GM18861 (cell line): ENCODE results near the gene LRRC1.
"Not testable (repeated sequence)": the region's sequence is repeated elsewhere in the genome, so short reads cannot be mapped to it uniquely, and the experiment has no call there.

Experiments used
- ATAC-seq: cut with Tn5 transposase; IDR thresholded peaks from one replicate; pipeline ENCODE4 v1.9.1; 2021; ENCODE audit not compliant: unreplicated experiment

LRRC1 gene

DNA sequence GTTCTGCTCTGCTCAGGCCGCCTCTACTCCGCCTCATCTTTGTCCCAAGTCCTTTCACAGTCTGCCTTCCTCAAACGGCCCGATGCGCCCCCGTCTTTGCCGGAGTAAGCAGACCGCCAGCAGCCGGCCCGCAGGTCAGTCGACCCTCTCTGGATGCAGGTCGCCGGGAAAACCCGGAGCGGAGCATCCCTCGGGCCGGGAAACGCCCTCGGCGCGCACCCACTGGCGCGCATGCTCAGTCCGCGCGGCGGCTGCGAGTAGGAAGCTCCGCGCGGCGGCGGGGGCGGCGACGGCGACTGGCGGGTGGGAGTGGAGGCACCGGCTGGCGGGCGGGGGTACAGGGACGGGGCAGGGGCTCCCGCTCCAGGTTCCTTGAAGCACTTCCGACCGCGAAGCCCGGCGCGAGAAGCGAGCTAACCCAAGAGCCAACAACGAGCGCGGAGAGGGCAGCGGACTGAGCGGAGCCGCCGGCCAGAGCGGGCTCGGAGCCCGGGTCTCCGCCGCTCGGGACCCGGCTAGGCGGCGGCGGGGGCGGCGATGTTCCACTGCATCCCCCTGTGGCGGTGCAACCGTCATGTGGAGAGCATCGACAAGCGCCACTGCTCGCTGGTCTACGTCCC lies at the start of gene LRRC1:
Gene LRRC1, plus strand, starts transcription at position 286 of the 620 bp plus-strand sequence. Its CDS starts 252 bp downstream, at position 538.
- ATAC-seq: peak; percentile 50

DNA sequence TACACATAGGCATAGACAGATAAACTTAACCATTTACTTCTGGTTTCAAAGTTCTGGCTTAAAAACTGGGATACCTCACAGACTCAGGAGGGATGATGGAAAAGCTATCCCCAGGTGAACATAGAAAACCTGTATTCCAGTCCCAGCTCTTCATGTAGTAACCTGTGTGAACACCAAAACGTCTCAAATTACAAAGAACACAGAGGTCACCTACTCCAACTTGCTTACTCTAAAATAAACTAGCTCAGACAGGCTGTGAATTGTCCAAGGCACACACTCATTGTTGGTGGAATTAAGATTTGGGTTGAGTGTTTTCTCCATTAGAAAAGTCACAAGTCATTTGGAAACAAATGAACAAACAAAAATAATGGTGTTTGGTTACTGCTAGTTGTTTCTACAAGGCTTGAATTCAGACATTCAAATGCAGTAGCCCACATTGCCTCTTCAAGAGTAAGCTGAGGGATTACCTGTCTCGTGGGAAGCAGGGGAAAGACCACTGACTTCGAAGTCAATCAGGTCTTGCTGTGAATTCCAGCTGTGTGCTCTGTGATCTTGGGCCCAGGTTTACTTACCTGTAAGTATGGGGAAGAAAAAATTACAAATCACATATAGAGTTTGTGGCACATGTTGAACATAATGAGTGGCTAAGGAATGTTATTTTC lies 48.2 kb upstream of the LRRC1 start:
- ATAC-seq: no peak

DNA sequence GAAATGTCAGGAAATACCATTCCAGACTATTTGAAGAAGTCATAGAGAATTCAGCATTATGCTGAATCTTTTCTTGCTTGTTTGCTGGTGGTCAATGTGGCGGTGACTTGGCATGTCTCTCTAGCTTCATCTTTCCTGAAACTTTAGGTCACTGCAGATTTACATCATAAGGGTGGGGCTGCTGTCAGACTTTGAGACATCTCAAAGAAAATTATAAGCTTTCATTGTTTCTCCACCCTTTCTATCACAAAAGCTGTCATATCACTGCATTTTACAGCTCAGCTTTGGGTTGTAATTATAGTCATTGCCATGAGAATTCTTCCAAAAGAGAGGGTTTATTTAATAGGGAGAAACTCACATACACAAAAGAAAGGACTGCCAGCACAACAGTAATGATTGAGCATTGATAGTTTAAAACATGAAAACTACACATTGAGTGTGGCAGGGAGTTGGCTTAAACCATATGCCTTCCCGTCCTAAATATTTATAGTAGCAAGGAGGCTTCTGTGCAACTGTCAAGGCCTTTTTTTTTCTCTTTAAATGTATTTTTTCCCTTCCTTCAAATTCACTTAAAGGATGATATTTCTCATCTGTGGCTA lies 44.7 kb upstream of the LRRC1 start:
- no peak for ATAC-seq

DNA sequence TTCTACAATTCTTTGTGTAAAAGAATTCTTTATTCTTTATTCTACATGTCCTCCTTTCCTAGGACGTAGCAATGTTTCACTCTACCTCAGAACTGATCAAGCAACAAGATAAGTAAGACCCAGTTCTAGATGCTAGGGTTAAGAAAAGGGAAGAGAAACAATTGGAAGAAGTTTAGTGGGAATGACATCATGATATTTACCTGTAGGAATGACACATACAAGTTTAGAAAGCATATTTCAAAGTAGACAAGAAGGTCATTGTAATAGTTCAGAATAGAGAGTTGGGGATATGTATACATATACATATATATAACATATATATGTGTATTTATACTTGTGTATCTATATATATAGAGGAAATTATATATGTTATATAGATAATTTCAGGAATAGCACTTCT lies 43.4 kb upstream of the LRRC1 start:
- no peak for ATAC-seq

DNA sequence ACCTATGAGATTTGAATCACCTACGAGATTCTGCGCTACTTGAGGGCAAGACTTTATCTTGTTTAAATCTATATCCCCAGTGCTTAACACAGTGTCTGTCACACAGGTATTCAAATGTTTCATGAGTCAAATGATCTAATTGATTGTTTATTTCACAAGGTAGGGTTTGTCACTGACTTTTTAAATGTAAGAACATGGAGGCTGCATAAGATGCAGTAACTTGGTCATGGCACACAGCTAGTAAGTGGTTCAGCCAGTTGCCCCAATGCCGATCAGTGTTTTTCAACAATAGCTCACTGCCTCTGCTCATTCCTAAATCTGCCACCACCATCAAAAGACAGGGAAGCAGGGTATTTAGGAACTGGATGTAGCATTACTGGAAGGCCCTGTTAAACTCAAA lies 42.4 kb upstream of the LRRC1 start:
- ATAC-seq: no peak

DNA sequence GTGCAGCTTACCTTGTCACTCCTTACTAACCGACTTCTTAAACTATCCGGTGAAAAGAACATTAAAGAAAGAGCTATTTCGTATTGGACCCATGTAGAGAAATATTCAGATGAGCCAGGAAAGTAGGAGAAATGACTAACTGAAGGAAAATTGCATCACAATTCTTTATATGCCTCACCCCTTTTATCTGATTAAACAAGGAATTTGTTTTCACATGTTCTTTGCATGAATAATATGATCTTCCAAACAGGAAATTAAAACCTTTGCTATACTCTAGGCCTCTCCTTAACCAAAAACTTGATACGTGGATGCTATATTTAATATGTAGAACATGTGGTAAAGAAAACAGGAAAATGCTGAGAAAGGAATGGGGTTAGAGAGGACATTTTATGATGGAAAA lies 41.9 kb upstream of the LRRC1 start:
- no peak for ATAC-seq

DNA sequence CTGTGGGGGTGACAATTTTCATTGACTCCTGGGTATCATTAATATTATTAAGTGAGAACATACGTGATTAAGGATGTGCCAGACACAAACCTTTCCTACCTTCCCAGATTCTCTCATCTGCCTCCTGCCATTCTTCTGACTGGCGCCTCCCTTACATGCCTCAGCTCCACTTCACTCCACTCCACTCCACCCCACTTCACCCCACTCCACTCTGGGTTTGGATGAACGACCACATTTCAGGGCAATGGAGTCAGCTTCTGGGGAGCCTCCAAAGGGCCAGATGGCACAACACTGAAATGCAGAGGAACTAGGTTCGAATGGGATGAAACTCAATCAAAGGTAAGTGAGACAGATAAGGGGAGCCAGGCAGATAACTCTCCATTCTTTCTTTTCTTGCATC lies 40.5 kb upstream of the LRRC1 start:
- no peak for ATAC-seq

DNA sequence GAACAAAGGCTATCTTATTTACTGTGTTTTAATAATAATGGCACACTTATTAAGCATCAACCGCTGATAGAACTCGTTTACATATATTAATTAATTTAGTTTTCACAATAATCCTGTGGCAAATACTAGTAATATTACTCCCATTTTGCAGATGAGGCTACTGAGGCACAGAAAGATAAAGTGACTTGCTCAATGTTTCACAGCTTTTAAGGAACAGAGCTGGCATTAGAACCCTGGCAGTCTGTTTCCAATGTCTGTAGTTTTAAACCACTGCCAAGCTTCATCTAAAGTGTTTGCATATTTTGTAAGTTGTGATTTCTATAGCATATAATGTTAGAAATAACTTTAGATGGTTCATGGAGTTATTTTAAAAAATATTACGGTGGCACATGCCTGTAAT lies 38.4 kb upstream of the LRRC1 start:
- no peak for ATAC-seq

DNA sequence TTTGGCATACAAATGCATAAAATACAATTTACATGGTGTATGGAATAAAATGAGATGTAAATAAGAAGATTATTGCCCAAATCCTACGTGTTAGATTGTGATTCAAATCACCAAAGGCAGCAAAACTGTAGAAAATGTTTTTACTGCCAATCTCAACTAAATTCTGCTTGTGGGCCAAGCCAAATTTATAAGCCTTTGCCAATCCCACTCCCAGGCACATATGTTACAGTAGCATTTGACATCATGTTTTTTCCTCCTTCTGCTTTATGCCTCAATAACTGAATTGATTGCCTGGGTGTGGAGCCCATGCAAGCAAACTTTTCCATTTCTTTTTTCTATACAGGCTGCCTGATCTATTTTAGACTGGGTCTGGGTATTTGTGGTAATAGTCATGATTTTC lies 36.3 kb upstream of the LRRC1 start:
- no peak for ATAC-seq

DNA sequence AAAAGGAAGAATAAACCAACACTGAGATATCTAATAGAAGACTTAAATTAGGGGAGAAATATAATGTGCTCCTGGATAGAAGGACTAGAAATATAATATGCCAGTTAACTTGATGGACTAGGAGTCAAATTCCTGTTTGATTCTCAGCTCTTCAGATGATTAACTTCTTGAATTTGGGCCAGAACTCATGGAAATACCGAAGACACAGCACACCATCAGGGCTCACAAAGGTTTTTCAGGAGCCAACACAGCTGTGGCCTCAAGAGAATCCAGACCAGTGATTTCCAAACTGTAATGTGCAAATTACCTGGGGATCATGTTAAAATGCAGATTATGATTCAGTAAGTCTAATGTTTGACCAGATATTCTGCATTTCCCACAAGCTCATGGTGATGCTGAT lies 33.8 kb upstream of the LRRC1 start:
- ATAC-seq: no peak

DNA sequence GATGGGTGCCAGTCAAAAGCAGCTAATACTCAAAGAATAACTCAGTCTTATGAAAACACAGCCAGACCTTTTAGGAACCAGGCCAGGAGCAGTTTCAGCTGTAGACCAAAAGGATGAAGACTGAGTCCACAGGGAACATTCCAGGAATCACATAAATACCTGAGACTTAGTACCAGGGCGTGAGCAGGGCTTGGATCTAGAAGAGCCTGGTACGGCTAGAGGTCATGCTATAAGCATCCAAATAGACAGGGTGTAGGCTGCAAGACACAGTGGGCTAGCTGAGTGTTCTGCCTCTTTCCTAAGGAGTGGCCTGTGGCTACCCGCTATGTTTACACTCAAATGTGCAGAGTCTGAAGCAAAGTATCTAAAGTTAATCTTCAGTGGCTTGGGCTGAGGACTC lies 29.5 kb upstream of the LRRC1 start:
- no peak for ATAC-seq

DNA sequence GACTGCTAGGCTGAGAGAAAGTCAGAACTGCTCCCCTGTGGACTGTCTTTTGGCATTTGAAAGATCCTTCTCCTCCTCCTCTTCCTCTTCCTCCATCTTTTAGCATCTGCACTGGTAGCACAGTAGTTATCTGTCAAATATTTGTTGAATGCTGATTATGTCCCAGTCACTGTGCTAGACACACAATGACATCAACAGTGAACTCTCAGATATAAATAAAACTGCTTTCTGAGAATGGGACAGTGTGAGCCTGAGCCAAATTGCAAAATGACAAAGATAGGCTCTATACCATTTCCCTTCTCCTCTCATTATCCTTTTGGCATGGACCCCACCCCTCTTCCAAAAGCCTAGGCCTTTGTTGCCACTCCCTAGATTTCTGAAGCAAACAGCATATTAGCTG lies 27.9 kb upstream of the LRRC1 start:
- no peak for ATAC-seq

DNA sequence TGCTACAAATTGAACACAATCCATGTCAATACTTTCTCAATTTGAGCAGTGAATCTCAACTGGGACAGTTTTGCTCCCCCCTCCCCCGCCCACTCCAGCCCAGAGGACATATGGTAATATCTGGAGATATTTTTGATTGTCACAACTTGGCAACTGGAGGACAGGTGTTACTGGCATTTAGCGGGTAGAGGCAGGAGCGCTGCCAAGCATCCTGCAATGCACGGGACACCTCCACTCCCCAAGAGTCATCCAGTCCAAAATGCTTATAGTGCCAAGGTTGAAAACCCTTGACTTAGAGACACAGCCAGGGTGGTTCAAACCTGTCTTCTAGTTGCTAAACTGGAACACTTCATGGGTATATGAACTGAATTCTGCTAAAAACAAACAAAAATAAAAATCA lies 26.9 kb upstream of the LRRC1 start:
- ATAC-seq: no peak

DNA sequence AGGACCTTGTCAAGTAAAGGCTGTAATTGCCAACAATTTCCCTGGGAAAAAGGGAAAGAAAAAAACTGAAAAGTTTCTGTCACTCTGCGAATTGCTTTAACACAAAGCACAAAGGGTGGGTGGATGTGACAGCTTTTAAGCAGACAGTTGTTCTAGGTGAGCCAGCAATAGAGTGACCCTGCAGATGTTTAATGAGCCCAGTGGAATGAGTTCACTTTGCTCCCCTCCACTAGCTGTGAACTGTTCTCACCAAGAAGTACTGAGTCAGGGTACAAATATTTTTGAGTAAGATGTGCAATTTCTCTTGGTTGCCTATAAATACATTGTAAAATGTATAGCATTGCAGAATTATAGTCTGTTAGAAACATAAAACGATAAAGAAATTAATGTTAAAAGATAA lies 26.2 kb upstream of the LRRC1 start:
- no peak for ATAC-seq

DNA sequence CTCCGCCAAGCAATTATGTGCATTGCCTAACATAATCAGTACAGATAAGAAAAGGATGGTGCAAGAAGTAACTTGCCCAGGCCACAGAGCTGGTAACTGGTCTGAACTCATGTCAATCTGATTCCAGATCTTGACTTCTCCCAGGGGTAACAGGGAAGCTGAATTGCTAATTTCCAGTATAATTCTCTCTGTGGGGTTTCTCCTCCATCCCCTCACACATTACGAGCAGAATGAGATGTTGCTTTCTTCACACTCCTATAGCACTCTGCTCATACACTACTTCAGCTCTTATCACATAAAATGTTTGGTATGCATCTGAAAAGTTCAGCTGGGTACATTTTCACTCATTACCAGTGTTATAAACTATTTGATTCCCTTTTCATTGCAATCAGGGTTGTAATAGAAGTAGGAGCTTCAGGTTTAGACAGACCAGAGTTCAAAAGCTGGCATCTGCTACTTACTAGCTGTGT lies 24.0 kb upstream of the LRRC1 start:
- no peak for ATAC-seq

DNA sequence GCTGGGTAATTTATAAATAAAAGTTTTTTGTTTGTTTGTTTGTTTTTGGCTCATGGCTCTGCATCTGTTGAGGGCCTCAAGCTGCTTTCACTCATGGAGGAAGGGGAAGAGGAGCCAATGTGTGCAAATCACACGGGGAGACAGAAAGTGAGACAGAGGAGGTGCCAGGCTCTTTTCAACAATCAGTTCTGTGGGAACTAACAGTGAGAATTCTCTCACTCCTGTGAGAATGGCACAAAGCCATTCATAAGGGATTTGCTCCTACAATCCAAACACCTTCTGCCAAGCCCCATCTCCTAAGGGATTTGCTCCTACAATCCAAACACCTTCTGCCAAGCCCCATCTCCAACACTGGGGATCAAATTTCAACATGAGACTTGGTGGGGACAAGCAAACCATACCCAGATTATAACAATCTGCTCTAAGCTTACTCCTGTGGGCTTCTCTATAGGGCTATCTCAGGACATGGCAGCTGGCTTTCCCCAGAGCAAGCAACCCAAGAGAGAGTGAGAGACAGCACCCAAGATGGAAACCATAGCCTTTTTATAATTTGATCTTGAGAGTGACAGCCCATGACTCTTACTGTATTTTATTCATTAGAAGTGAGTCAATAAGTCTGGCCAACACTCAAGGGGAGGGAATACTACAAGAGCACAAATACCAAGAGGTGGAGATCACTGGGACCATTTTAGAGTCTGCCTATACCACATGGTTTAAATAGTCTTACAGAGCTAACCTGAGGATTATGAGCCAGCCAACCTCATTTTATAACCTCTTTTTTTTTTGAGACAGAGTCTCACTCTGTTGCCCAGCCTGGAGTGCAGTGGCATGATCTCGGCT lies 22.8 kb upstream of the LRRC1 start:
- no peak for ATAC-seq

DNA sequence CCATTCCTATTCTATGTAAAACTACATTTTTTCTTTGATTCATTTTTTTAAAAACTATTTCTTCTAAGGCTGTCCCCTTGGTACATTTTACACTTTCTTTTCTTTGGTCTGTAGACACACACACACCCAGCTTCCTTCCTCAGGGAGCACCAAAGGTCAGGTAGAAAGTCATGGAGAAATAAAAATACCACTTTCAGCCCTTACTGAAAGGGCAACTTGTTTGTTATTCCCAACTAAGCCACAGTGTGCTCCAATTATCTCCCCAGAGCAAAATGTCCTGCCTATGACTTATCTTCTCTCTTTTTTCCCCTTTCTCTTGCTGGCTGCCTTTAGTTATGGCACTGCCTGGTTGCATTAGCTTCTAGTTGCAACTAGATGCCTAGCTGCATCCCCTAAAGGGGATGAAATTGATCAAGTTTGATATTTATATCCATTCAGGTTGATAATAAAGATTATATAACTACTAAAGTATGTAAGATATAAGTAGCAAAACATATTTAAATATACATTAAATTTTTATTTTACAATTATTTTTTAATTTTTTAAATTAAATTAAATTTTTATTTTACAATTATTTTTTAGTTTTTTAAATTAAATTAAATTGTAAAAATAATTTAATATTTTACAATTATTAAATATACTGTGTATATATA lies 21.6 kb upstream of the LRRC1 start:
- ATAC-seq: no peak

DNA sequence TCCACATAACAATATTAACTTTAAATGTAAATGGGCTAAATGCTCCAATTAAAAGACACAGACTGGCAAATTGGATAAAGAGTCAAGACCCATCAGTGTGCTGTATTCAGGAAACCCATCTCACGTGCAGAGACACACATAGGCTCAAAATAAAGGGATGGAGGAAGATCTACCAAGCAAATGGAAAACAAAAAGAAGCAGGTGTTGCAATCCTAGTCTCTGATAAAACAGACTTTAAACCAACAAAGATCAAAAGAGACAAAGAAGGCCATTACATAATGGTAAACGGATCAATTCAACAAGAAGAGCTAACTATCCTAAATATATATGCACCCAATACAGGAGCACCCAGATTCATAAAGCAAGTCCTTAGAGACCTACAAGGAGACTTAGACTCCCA lies 18.7 kb upstream of the LRRC1 start:
- not testable (repeated sequence) for ATAC-seq

DNA sequence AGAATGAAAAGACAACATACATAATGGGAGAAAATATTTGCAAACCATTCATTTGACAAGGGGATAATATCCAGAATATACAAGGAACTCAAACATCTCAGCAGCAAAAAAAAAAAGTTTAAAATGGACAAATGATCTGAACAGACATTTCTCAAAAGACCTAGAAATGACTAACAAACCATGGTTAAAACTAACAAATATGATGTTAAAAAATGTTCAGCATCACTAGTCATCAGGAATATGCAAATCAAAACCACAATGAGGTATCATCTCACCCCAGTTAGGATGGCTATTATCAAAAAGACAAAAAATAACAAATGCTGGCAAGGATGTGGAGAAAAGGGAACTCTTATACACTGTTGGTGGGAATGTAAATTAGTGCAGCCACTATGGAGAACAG lies 9.8 kb upstream of the LRRC1 start:
- ATAC-seq: not testable (repeated sequence)

DNA sequence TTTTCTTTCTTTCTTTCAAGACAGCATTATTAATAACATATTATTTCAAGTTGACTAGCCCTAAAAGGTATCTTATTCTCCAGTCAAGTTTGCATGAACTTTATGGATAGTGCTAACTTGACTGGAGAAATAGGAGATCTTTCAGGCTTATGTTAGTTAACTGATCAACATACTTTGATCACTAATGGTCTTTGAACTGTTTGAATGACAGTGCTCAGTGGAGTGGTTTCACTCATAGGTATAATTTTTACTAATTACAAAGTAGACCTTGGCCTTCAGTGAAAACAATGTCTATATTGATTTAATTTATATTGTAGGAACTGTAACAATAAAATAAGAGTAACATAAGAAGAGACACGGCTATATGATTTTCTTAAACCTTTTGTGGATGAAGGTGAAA lies 8.0 kb upstream of the LRRC1 start:
- ATAC-seq: no peak

DNA sequence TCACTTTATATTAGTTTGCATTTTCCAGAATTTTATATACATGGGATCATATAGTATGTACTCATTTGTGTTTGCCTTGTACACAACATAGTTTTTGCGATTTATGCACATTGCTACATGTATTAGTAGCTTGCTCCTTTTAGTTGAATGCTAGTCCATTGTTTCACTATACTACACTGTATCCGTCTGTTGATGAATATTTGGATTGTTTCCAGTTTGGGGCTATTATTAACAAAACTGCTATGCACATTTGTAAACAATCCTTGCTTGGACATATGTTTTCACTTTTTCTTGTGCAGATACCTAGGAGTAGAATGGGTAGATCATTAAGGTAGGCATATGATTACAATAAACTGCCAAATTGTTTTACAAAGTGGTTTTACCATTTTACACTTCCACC lies 3.9 kb upstream of the LRRC1 start:
- no peak for ATAC-seq
